B cell (primary cell): ENCODE measurements around the gene ITGB7.
"Not testable (repeated sequence)": the region's sequence is repeated elsewhere in the genome, so short reads cannot be mapped to it uniquely, and the experiment has no call there.

Experiments used
- EZH2 ChIP-seq: IDR thresholded peaks from 2 replicates; pipeline ENCODE4 v1.6.1; 2012; ENCODE audit warnings: borderline replicate concordance, low read depth, mild to moderate bottlenecking, moderate library complexity, low read length; ENCODE audit not compliant: insufficient read depth, poor library complexity, severe bottlenecking
- TF ChIP-seq, protein P1 (sequence below): fragments of 200-600 bp; IDR thresholded peaks from one replicate; pipeline ENCODE4 v1.8.0; 2022; ENCODE audit warnings: antibody characterized with exemption, mild to moderate bottlenecking

DNA sequence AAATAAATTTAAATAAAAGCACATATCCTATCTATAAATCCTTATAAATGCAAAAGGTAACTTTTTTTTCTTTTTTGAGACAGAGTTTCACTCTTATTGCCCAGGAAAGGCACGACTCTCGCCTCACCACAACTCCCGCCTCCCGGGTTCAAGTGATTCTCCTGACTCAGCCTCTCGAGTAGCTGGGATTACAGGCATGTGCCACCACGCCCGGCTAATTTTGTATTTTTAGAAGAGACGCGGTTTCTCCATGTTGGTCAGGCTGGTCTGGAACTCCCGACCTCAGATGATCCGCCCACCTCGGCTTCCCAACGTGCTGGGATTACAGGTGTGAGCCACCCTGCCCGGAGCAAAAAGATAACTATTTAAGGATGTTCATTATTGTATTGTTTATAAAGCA, 28.2 kb downstream of the ITGB7 start:
- TF ChIP-seq, protein P1, sequence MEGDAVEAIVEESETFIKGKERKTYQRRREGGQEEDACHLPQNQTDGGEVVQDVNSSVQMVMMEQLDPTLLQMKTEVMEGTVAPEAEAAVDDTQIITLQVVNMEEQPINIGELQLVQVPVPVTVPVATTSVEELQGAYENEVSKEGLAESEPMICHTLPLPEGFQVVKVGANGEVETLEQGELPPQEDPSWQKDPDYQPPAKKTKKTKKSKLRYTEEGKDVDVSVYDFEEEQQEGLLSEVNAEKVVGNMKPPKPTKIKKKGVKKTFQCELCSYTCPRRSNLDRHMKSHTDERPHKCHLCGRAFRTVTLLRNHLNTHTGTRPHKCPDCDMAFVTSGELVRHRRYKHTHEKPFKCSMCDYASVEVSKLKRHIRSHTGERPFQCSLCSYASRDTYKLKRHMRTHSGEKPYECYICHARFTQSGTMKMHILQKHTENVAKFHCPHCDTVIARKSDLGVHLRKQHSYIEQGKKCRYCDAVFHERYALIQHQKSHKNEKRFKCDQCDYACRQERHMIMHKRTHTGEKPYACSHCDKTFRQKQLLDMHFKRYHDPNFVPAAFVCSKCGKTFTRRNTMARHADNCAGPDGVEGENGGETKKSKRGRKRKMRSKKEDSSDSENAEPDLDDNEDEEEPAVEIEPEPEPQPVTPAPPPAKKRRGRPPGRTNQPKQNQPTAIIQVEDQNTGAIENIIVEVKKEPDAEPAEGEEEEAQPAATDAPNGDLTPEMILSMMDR = not testable (repeated sequence)
- not testable (repeated sequence) for TF ChIP-seq EZH2
